Skin of body (tissue), 2 donors: ENCODE data around the gene PLA2G6. TPM values are rescaled to one million over a fixed set of nuclear protein-coding genes. Genes with fewer than 3 reads are reported as not detected.

Experiments used
- DNase-seq: peaks from one replicate; lab custom pipeline; 2025; lab: John Stamatoyannopoulos, UW
- total RNA-seq: library from RNA; depleted of rRNA; stranded (reverse); fragments of >200 nt; gene quantifications from one replicate; pipeline ENCODE4 v1.2.3, GENCODE V29; 2014

Gene PLA2G6
- total RNA-seq, 1 donor from 2014 or later, result 21.1 TPM

- peak; percentile 39 for DNase-seq
Observed at GRCh38 chr22:38214302-38215056, 32.8 kb upstream of the PLA2G6 start.

GRCh38 chr22:38213990-38214301 is 32.3 kb upstream of the PLA2G6 start:
- DNase-seq, result no peak

GRCh38 chr22:38213319-38213989 is 31.8 kb upstream of the PLA2G6 start:
- no peak for DNase-seq

- no peak for DNase-seq
Observed at GRCh38 chr22:38212442-38212841, 30.8 kb upstream of the PLA2G6 start.

GRCh38 chr22:38211556-38211955 is 29.9 kb upstream of the PLA2G6 start:
- DNase-seq, result no peak

- DNase-seq, result no peak
Observed at GRCh38 chr22:38208551-38208968, 26.9 kb upstream of the PLA2G6 start.

- no peak for DNase-seq
Observed at GRCh38 chr22:38207898-38208432, 26.3 kb upstream of the PLA2G6 start.

GRCh38 chr22:38205261-38206128 is 23.9 kb upstream of the PLA2G6 start:
- peak; percentile 91 for DNase-seq

GRCh38 chr22:38204784-38205183 is 23.2 kb upstream of the PLA2G6 start:
- DNase-seq, result no peak

- DNase-seq, result no peak
Observed at GRCh38 chr22:38203855-38204514, 22.4 kb upstream of the PLA2G6 start.

GRCh38 chr22:38203090-38203810 is 21.6 kb upstream of the PLA2G6 start:
- no peak for DNase-seq

- peak; percentile 66 for DNase-seq
Observed at GRCh38 chr22:38202437-38203089, 20.9 kb upstream of the PLA2G6 start.

- DNase-seq, result peak; percentile 84
Observed at GRCh38 chr22:38201711-38202436, 20.2 kb upstream of the PLA2G6 start, which contains the start of gene MAFF. MAFF (plus strand) TSS chr22:38201994; CDS start chr22:38213854, 11,860 bp downstream.

GRCh38 chr22:38201371-38201710 is 19.7 kb upstream of the PLA2G6 start:
- no peak for DNase-seq

GRCh38 chr22:38199826-38200559 is 18.4 kb upstream of the PLA2G6 start:
- DNase-seq, result no peak

- no peak for DNase-seq
Observed at GRCh38 chr22:38196791-38197419, 15.3 kb upstream of the PLA2G6 start.

GRCh38 chr22:38193580-38193979 is 11.9 kb upstream of the PLA2G6 start:
- no peak for DNase-seq

GRCh38 chr22:38192475-38192863 is 10.8 kb upstream of the PLA2G6 start:
- DNase-seq, result no peak
